ENCODE data around the gene ALKBH3. TPM values are rescaled to one million over a fixed set of nuclear protein-coding genes. Genes with fewer than 3 reads are reported as not detected.

ALKBH3 gene
- total RNA-seq, 4 donors from 2014 or later: 17.4 to 38.2 (median 24.6) TPM

DNA sequence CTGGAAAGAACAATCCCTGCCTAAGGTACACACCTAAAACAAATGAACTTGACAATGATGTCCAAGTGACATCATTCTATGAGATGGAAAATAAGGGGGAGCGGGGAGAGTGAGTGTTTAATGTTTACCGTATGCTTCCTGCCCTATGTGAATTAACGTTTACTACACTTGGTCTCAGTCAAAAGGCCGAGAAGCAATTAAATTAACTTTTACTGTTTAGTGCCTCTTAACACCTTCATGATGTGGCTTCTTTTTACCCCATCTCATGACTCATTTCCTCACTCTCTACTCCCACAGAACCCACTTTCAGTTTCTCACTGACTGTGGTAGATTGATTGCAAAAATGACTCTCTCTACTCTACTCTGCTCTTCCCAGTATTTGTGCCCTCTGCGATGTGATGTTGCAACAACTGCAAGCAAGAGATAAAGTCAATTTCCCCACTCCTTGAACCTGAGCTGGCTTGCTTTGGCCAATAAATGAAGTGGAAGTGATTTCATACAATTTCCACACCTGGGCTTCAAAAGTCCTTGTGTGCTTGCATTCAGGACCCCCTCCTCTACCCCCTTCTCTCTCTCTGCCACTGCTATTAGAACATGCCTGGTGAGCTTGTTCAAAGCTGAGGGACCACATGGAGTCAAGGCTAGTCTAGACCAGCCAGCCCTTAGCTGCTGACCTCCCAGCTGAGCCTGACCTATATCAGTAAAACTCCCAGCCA is 11.6 kb upstream of the ALKBH3 start:
- H3K4me1 ChIP-seq: no peaks in the 10 kb centered on the region
- DNase-seq (ENCODE audit: extremely low spot score): no peak
- H3K4me3 ChIP-seq: no peak overlapping the region
- peaks cover 0 to 35% (median 0%) of the 10 kb centered on the region in 4 donors for H3K27me3 ChIP-seq
- no peak overlapping the region for H3K27ac ChIP-seq (replicated peaks in 1 of 4)
- TF ChIP-seq POLR2AphosphoS5 (IDR thresholded peaks at IDR 0.05): no peak
- no peak for TF ChIP-seq POLR2A (IDR thresholded peaks at IDR 0.05; ENCODE audit: low read depth)
- TF ChIP-seq, protein P1, sequence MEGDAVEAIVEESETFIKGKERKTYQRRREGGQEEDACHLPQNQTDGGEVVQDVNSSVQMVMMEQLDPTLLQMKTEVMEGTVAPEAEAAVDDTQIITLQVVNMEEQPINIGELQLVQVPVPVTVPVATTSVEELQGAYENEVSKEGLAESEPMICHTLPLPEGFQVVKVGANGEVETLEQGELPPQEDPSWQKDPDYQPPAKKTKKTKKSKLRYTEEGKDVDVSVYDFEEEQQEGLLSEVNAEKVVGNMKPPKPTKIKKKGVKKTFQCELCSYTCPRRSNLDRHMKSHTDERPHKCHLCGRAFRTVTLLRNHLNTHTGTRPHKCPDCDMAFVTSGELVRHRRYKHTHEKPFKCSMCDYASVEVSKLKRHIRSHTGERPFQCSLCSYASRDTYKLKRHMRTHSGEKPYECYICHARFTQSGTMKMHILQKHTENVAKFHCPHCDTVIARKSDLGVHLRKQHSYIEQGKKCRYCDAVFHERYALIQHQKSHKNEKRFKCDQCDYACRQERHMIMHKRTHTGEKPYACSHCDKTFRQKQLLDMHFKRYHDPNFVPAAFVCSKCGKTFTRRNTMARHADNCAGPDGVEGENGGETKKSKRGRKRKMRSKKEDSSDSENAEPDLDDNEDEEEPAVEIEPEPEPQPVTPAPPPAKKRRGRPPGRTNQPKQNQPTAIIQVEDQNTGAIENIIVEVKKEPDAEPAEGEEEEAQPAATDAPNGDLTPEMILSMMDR (IDR thresholded peaks at IDR 0.05): no peak
- TF ChIP-seq EP300 (IDR thresholded peaks at IDR 0.05): no peak
- H3K9me3 ChIP-seq: no peaks in the 10 kb centered on the region
- H3K36me3 ChIP-seq: no peaks in the 10 kb centered on the region
- WGBS: 47% methylated on average over 5 of the region's 5 CpGs
- intact Hi-C loops (cut with DNase I): no loop called here

DNA sequence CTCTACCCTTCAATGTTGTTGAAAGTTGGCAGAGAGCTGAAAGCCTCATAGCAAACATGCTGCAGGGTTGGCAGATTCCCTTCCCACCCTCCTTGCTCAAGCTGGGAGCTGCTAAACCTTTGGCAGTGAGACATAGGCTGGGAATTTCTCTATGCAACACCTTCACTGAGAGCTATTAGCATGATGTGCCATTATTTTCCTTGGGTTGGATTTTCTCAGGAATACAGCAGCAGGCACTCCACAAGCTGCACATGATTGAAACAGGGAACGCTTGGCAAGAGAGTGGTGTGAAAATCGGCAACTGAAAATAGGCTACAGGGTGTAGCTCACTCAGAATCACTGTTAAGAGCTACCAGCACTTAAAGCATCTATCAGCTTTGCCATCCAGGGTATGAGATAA is 9.6 kb upstream of the ALKBH3 start:
- intact Hi-C loops (cut with DNase I): no loop called here
- H3K36me3 ChIP-seq: no peaks in the 10 kb centered on the region
- H3K27ac ChIP-seq (replicated peaks in 1 of 4): no peak overlapping the region
- no peaks in the 10 kb centered on the region for H3K4me1 ChIP-seq
- H3K9me3 ChIP-seq: no peaks in the 10 kb centered on the region
- no peak overlapping the region for H3K4me3 ChIP-seq
- 82% methylated on average over 2 of the region's 2 CpGs for WGBS
- TF ChIP-seq EP300 (IDR thresholded peaks at IDR 0.05): no peak
- TF ChIP-seq, protein P1 (IDR thresholded peaks at IDR 0.05): no peak
- no peak for TF ChIP-seq POLR2A (IDR thresholded peaks at IDR 0.05; ENCODE audit: low read depth)
- no peak for TF ChIP-seq POLR2AphosphoS5 (IDR thresholded peaks at IDR 0.05)
- DNase-seq (ENCODE audit: extremely low spot score): no peak
- H3K27me3 ChIP-seq: peaks cover 0 to 53% (median 0%) of the 10 kb centered on the region in 4 donors

DNA sequence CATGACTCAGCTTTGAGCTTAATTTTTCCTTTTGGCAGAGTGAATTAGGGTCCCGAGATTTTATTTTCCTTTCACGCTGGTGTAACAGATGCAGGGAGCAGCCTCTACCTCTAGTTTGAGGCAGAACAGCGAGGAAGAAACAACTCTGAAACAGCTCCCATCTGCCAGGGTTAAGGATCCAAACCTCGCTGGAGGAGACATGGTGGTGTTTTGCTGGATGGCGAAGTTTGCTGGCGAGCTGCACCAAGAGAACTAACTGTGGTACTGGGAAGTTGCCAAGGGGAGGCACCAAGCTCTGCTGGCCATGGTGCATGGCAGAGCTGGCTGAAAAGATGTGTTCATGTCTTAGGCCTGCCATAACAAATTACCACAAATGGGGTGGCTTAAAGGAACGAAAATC is 7.6 kb upstream of the ALKBH3 start:
- no peak overlapping the region for H3K4me3 ChIP-seq
- intact Hi-C loops (cut with DNase I): no loop called here
- 69% methylated on average over 7 of the region's 7 CpGs for WGBS
- H3K27ac ChIP-seq (replicated peaks in 1 of 4): no peak overlapping the region
- H3K9me3 ChIP-seq: no peaks in the 10 kb centered on the region
- peaks cover 0 to 68% (median 0%) of the 10 kb centered on the region in 4 donors for H3K27me3 ChIP-seq
- no peaks in the 10 kb centered on the region for H3K4me1 ChIP-seq
- no peaks in the 10 kb centered on the region for H3K36me3 ChIP-seq
- TF ChIP-seq POLR2A (IDR thresholded peaks at IDR 0.05; ENCODE audit: low read depth): no peak
- TF ChIP-seq EP300 (IDR thresholded peaks at IDR 0.05): no peak
- no peak for TF ChIP-seq POLR2AphosphoS5 (IDR thresholded peaks at IDR 0.05)
- TF ChIP-seq, protein P1 (IDR thresholded peaks at IDR 0.05): no peak
- DNase-seq (ENCODE audit: extremely low spot score): no peak

DNA sequence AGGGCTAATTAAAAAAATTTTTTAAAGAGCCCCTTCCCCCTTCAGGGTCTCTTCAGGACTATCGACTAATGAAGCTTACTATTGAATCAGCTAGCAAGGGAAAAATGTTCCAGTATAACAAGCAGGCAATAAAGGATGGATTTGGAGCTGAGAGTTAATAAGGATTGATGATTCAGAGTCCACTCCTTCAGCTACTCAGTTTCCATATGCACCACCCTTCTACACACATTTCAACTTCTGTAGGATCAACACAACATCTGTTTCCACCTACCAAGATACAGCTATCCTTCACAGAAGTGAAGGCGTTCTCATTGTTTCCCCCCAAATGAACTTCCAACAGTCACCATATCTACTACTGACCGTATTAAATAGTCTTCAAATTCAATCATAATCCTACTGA is 6.6 kb upstream of the ALKBH3 start:
- no peak overlapping the region for H3K27ac ChIP-seq (replicated peaks in 1 of 4)
- DNase-seq (ENCODE audit: extremely low spot score): no peak
- peaks cover 0 to 68% (median 0%) of the 10 kb centered on the region in 4 donors for H3K27me3 ChIP-seq
- no peaks in the 10 kb centered on the region for H3K9me3 ChIP-seq
- H3K4me3 ChIP-seq: no peak overlapping the region
- H3K4me1 ChIP-seq: no peaks in the 10 kb centered on the region
- TF ChIP-seq, protein P1 (IDR thresholded peaks at IDR 0.05): no peak
- intact Hi-C loops (cut with DNase I): no loop called here
- no peaks in the 10 kb centered on the region for H3K36me3 ChIP-seq
- 71% methylated on average over 3 of the region's 3 CpGs for WGBS

DNA sequence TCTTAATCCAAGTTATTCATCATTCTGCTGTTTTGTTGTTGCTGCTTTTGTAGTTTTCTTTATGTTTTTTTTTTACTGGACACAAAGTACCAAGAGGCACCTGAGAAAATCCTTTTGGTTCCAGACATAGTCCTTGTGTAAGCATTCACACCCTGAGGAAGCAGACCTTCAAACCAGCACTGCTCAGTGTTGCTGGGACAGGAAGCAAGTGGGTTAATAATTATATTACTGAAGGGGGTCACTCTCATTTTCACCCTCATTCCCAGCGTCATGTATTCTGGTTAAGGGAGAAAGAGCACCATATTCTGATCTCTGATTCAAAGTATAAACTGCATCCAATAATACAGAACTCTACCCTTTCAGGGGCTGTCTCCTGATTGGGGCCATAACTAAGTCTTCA is 5.9 kb upstream of the ALKBH3 start:
- H3K9me3 ChIP-seq: no peaks in the 10 kb centered on the region
- TF ChIP-seq EP300 (IDR thresholded peaks at IDR 0.05): no peak
- TF ChIP-seq POLR2AphosphoS5 (IDR thresholded peaks at IDR 0.05): no peak
- TF ChIP-seq, protein P1 (IDR thresholded peaks at IDR 0.05): no peak
- no peak for TF ChIP-seq POLR2A (IDR thresholded peaks at IDR 0.05; ENCODE audit: low read depth)
- no peak for DNase-seq (ENCODE audit: extremely low spot score)
- 35% methylated on average over 1 of the region's 1 CpG for WGBS
- intact Hi-C loops (cut with DNase I): no loop called here
- H3K4me3 ChIP-seq: no peak overlapping the region
- H3K4me1 ChIP-seq: no peaks in the 10 kb centered on the region
- no peak overlapping the region for H3K27ac ChIP-seq (replicated peaks in 1 of 4)
- H3K27me3 ChIP-seq: peaks cover 0 to 68% (median 0%) of the 10 kb centered on the region in 4 donors
- H3K36me3 ChIP-seq: no peaks in the 10 kb centered on the region

Measured in esophagus muscularis mucosa (tissue), 4 donors.